BLaER1 treated with 17β-estradiol and CSF1 and Interleukin-3, amounts not matched to agents 10 nM and 100 nM (cell line): Measurements from ENCODE around the gene ACTBL2.

ENCODE experiments used
- H3K27ac ChIP-seq, 11 experiments: shearing (Covaris generic); formaldehyde crosslinking; 2 replicates each; pipeline ENCODE4 v1.8.1; 2022
- H3K27me3 ChIP-seq, 11 experiments: shearing (Covaris generic); formaldehyde crosslinking; 2 replicates each; pipeline ENCODE4 v1.8.1; 2022
- H3K36me3 ChIP-seq, 11 experiments: shearing (Covaris generic); formaldehyde crosslinking; 2 replicates each; pipeline ENCODE4 v1.8.1; 2022
- H3K4me1 ChIP-seq, 10 experiments: shearing (Covaris generic); formaldehyde crosslinking; 2 replicates each; pipeline ENCODE4 v1.8.1; 2022
- H3K4me2 ChIP-seq, 11 experiments: shearing (Covaris generic); formaldehyde crosslinking; 2 replicates each; pipeline ENCODE4 v1.8.1; 2022
- H3K4me3 ChIP-seq, 10 experiments: shearing (Covaris generic); formaldehyde crosslinking; 2 replicates each; pipeline ENCODE4 v1.8.1; 2022
- H3K9ac ChIP-seq, 11 experiments: shearing (Covaris generic); formaldehyde crosslinking; 2 replicates each; pipeline ENCODE4 v1.8.1; 2022
- H3K9me3 ChIP-seq, 11 experiments: shearing (Covaris generic); formaldehyde crosslinking; replicated peaks in 1 of 11; 2 replicates each; pipeline ENCODE4 v1.8.1; 2022
- H4K20me1 ChIP-seq, 11 experiments: shearing (Covaris generic); formaldehyde crosslinking; 2 replicates each; pipeline ENCODE4 v1.8.1; 2022
- Cebpa-rat ChIP-seq, 11 experiments: shearing (Covaris generic); IDR thresholded peaks; 2 replicates each; pipeline ENCODE4 v1.8.1; 2022

The ACTBL2 gene

GRCh38 chr5:57509501-57510260 lies 27.1 kb upstream of the ACTBL2 start:
- TF ChIP-seq Cebpa-rat (IDR thresholded peaks at IDR 0.05): no peak
- H3K27me3 ChIP-seq: no peaks in the 10 kb centered on the region
- no peak overlapping the region for H3K4me2 ChIP-seq
- no peak overlapping the region for H3K27ac ChIP-seq
- no peak overlapping the region for H3K9ac ChIP-seq
- H3K4me3 ChIP-seq: no peak overlapping the region
- no peaks in the 10 kb centered on the region for H4K20me1 ChIP-seq
- H3K9me3 ChIP-seq: no peaks in the 10 kb centered on the region
- H3K36me3 ChIP-seq: no peaks in the 10 kb centered on the region
- H3K4me1 ChIP-seq: no peaks in the 10 kb centered on the region

DNA sequence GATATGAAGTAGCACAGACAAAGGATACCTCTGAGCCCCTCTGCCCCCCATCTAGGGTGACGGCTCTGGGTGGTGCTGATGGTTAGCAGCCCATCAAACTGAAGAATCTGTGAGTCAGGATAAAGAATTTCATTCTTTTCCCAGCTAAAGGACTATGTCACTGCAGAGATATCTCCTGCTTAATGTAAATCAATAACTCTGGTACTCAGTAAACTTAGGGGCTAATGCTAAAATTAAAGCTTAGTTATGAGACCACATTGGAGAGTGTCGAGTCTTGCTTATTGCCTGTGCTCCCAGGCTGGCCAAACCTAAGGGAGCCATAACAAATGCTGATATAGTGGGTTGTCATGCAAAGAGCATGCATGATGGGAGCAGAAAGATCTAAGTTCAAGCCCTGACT lies 25.6 kb upstream of the ACTBL2 start:
- Histone ChIP-seq H3K27ac (no peak overlapping the region), H3K4me1 (no peaks in the 10 kb centered on the region), H3K9me3 (no peaks in the 10 kb centered on the region), H3K4me2 (no peak overlapping the region), H3K27me3 (no peaks in the 10 kb centered on the region), H3K9ac (no peak overlapping the region), H4K20me1 (no peaks in the 10 kb centered on the region), H3K36me3 (no peaks in the 10 kb centered on the region), H3K4me3 (no peak overlapping the region)
- TF ChIP-seq Cebpa-rat (IDR thresholded peaks at IDR 0.05): no peak

DNA sequence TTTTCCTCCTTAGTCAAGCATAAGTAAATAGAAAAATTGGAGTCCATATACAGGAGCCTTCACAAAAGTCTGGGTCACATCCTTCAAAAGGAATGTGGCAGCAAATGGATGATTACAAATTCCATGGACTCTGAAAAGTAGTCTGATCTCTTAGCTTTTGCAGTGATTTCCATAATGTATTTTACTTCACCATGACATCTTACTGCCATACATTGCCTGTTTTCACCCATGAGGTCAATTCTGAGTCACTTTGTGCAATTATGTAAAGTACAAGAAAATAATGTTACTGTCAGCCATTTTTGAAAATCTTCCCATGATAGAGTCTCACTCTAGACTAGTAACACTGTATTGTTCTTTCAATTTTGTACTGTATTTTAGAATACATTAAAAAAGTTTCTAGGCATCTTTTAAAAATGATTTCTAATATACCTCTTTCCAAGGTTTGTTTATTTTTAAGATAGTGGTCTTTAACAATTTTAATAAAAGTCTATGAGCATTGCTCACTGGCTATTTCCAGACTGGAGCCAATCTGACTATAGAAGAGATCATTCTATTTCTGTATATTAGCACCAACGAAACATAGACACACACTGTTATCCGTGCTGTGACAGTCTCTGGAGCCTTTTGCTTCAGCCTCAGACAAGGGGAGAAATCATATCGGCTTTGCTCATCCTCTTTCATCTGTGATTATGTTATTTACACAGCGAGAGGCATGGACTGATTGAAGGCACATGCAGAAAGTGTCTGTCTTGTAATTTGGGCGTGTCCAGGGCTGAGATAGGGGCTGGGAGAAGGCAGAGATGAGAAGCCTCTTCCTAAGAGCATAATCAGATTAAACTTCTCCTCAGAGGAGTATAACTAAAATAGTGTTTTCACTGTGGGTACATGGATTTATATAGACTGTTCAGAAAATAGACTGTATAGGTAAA lies 22.9 kb upstream of the ACTBL2 start:
- no peak overlapping the region for H3K4me3 ChIP-seq

DNA sequence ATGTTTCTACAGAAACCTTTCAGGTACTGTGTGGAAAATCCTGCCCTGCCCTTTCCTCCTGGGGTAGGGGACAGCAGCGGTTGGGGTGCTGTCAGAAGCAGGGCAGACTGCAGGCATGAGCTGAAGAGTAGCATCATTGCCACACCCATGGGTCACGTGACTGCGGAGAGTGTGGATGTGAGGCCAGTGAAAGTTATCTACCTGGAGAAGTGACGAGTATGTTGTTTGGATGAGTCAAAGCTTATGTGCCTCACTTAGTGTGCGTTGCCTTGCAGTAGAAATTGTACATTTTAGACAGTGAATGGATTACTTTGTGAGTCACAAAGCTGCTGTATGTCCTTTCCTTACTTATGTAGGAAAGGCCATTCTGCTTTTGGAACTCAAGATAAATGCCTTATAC lies 21.7 kb upstream of the ACTBL2 start:
- Histone ChIP-seq H3K36me3 (no peaks in the 10 kb centered on the region), H3K27me3 (no peaks in the 10 kb centered on the region), H3K27ac (no peak overlapping the region), H3K4me1 (peaks cover 0 to under 1% (median 0%) of the 10 kb centered on the region in 10 experiments; a peak in 2 of 20 replicates), H3K4me2 (no peak overlapping the region), H3K9me3 (no peaks in the 10 kb centered on the region), H3K9ac (no peak overlapping the region), H4K20me1 (no peaks in the 10 kb centered on the region), H3K4me3 (no peak overlapping the region)
- TF ChIP-seq Cebpa-rat (IDR thresholded peaks at IDR 0.05): no peak

More for the DNA sequence above, 22.9 kb upstream of the ACTBL2 start:
- H3K36me3 ChIP-seq: no peaks in the 10 kb centered on the region
- no peak overlapping the region for H3K27ac ChIP-seq
- H3K9ac ChIP-seq: no peak overlapping the region
- no peaks in the 10 kb centered on the region for H3K27me3 ChIP-seq
- H3K4me1 ChIP-seq: no peaks in the 10 kb centered on the region
- no peaks in the 10 kb centered on the region for H4K20me1 ChIP-seq
- H3K9me3 ChIP-seq: no peaks in the 10 kb centered on the region
- no peak for TF ChIP-seq Cebpa-rat (IDR thresholded peaks at IDR 0.05)
- H3K4me2 ChIP-seq: no peak overlapping the region

GRCh38 chr5:57503433-57503832 lies 20.8 kb upstream of the ACTBL2 start:
- no peak overlapping the region for H3K4me3 ChIP-seq
- no peak for TF ChIP-seq Cebpa-rat (IDR thresholded peaks at IDR 0.05)
- H3K9ac ChIP-seq: no peak overlapping the region
- no peaks in the 10 kb centered on the region for H3K9me3 ChIP-seq
- H3K4me1 ChIP-seq: peaks cover 0 to 8% (median 7%) of the 10 kb centered on the region in 10 experiments; a peak in 10 of 20 replicates
- no peak overlapping the region for H3K27ac ChIP-seq
- no peaks in the 10 kb centered on the region for H3K27me3 ChIP-seq
- H4K20me1 ChIP-seq: no peaks in the 10 kb centered on the region
- no peak overlapping the region for H3K4me2 ChIP-seq
- no peaks in the 10 kb centered on the region for H3K36me3 ChIP-seq

DNA sequence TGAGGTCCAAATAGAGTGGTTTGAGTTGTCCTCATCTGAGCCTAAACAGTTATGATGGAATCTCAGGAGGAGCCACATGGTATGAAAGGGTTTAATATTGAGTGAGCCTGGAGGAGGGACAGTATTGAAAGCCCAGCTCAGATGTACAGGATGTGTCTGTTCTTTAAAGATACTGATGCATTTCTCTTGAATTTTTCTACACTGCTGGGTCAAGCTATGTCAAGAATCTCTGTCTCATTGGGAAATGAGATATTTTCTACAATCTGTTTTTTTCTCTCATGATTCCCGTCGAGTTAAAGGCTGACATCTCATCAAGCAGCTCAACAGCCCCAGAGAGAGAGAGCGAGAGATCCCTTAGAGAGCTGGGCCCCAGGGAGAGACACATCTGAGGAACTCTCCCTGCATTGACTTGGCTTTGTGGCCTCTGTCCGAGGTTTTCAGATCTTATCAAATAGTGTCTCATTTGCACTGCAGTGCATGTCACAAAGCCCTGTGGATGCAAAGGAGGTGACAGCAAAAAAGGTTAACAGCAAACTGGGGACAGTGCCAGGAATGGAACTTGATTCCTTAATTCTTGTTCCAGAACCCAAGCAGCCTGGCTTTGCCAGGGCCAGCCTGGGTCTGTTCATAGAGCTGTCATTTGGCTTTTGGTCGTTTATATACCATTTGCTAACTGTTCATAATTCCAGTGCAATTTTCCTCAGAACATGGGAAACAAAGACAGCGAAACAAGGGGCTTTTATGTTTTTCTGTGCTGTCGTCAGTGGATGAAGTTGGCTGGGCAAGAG lies 19.0 kb upstream of the ACTBL2 start:
- no peak overlapping the region for H3K4me3 ChIP-seq
- no peaks in the 10 kb centered on the region for H4K20me1 ChIP-seq
- no peak overlapping the region for H3K27ac ChIP-seq
- H3K27me3 ChIP-seq: no peaks in the 10 kb centered on the region
- H3K9ac ChIP-seq: no peak overlapping the region
- no peak overlapping the region for H3K4me2 ChIP-seq
- H3K9me3 ChIP-seq: no peaks in the 10 kb centered on the region
- H3K4me1 ChIP-seq: peaks cover 0 to 8% (median 7%) of the 10 kb centered on the region in 10 experiments; a peak in 10 of 20 replicates
- H3K36me3 ChIP-seq: no peaks in the 10 kb centered on the region
- TF ChIP-seq Cebpa-rat (IDR thresholded peaks at IDR 0.05): no peak

DNA sequence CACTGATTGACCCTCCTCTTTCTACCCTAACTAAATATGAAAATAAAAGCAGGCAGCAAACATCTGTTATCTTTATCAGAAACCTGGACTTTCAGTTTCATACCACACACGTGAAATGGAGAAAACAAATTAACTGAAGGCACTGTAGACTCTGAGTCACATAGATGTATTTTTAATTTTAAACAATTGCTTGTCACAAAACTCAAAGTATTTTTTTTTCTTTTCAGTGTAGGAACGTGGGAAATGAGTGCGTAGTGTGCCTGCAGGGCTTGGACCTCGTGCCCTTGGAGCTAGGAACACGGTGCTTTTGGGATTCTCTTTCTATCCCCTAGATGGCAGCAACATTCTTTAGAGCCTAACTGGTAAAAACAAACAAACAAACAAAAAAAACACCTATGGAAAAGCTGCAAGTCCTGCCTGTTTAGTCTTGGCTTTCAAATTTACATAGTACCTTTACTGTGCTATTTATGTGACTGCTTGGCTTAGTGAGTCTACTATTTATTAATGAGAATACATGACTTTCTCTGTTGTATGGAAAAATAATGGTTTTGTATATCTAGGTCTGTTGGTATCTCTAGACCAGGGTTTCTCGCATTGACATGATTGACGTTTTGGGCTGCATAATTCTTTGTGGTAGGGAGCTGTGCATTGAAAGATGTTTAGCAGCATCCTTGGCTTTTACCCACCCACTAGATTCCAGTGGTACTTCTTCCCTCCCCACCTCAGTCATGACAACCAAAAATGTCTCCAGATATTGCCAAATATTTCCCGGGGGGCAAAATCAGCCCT lies 16.8 kb upstream of the ACTBL2 start:
- H3K36me3 ChIP-seq: no peaks in the 10 kb centered on the region
- peak overlapping the region; percentile 46 to 75 (median 66); a peak in 19 of 22 replicates for H3K4me2 ChIP-seq
- H3K9ac ChIP-seq: peak overlapping the region in 7 of 11 experiments; percentile 16 to 53 (median 31); a peak in 9 of 22 replicates
- peak overlapping the region in 6 of 10 experiments; percentile 10 to 48 (median 30); a peak in 9 of 20 replicates for H3K4me3 ChIP-seq
- H3K27me3 ChIP-seq: peaks cover 0 to 8% (median 0%) of the 10 kb centered on the region in 11 experiments; a peak in 5 of 22 replicates
- TF ChIP-seq Cebpa-rat (IDR thresholded peaks at IDR 0.05): no peak
- H3K9me3 ChIP-seq: no peaks in the 10 kb centered on the region
- no peak overlapping the region; a peak in 1 of 22 replicates for H3K27ac ChIP-seq
- H4K20me1 ChIP-seq: no peaks in the 10 kb centered on the region
- peaks cover 14 to 23% (median 21%) of the 10 kb centered on the region in 10 experiments for H3K4me1 ChIP-seq

GRCh38 chr5:57497733-57498132 lies 15.1 kb upstream of the ACTBL2 start:
- H3K4me2 ChIP-seq: no peak overlapping the region
- no peak overlapping the region for H3K9ac ChIP-seq
- H3K27ac ChIP-seq: no peak overlapping the region
- no peak for TF ChIP-seq Cebpa-rat (IDR thresholded peaks at IDR 0.05)
- H4K20me1 ChIP-seq: no peaks in the 10 kb centered on the region
- H3K9me3 ChIP-seq: no peaks in the 10 kb centered on the region
- no peak overlapping the region for H3K4me3 ChIP-seq
- peaks cover 16 to 30% (median 24%) of the 10 kb centered on the region in 10 experiments for H3K4me1 ChIP-seq
- H3K36me3 ChIP-seq: no peaks in the 10 kb centered on the region
- H3K27me3 ChIP-seq: peaks cover 0 to 9% (median 0%) of the 10 kb centered on the region in 11 experiments; a peak in 5 of 22 replicates
